Pancreas (tissue), 10 donors: Measurements from ENCODE around the gene CRY1. TPM values are rescaled to one million over a fixed set of nuclear protein-coding genes. Genes with fewer than 3 reads are reported as not detected.

Experiments
- ATAC-seq, 4 donors: fragments of 200-7000 bp; cut with Tn5 transposase; one replicate each; pipeline versions ENCODE4 v1.8.0 to v1.9.1; 2020; ENCODE audit warnings: mild to moderate bottlenecking in 4 of 4, moderate library complexity in 4 of 4
- DNase-seq, 6 donors: peaks; one replicate each; pipeline ENCODE4 v3.0.0-alpha.2; 2020
- FAIRE-seq: peaks from 2 replicates; lab custom pipeline; 2012; peaks lifted over from hg19 to GRCh38; lab: Jason Lieb, UNC
- H3K27ac ChIP-seq, 4 donors: fragments of 200-600 bp; sonication (generic); 1 replicate in 3 of 4; 2 replicates in 1 of 4; pipeline versions ENCODE4 v1.5.0 to v1.8.0; 2020
- H3K27me3 ChIP-seq, 4 donors: fragments of 200-600 bp; one replicate each; pipeline ENCODE4 v1.8.0; 2021
- H3K36me3 ChIP-seq, 3 donors: fragments of 200-600 bp; sonication (generic) in 1 of 3; one replicate each; pipeline versions ENCODE4 v1.5.0 to v1.8.0; 2020 to 2021
- H3K4me1 ChIP-seq, 3 donors: fragments of 200-600 bp; one replicate each; pipeline ENCODE4 v1.8.0; 2021
- H3K4me3 ChIP-seq, 4 donors: fragments of 200-600 bp; sonication (generic) in 2 of 4; one replicate each; pipeline versions ENCODE4 v1.5.0 to v1.8.0; 2020 to 2021
- H3K9me3 ChIP-seq, 4 donors: fragments of 200-600 bp; one replicate each; pipeline ENCODE4 v1.8.0; 2021
- CTCF ChIP-seq, 4 donors: fragments of 200-600 bp; sonication (generic) in 3 of 4; IDR thresholded peaks; one replicate each; pipeline versions ENCODE4 v1.5.0 to v1.8.0; 2021; ENCODE audit warnings: antibody characterized with exemption in 4 of 4
- WGBS, 2 donors: extraction: QIAGEN DNeasy Blood & Tissue Kit; methylation state at CpG; one replicate each; pipeline ENCODE4 v1.1.7; 2013; 5-methylcytosine and 5-hydroxymethylcytosine counted together
- intact Hi-C, 3 donors: fragments of 100-400 bp; cut with DNase I; formaldehyde crosslinking; loops; one replicate each; pipeline versions ENCODE4 v1.11.1 to v1.14.2; 2022
- polyA plus RNA-seq, 2 donors: library from polyadenylated mRNA; stranded (reverse); fragments of 200-250 nt; gene quantifications; one replicate each; pipeline ENCODE4 v1.2.3, GENCODE V29; 2013
- total RNA-seq, 6 donors: library from RNA; stranded (reverse); fragmentation: NEBNext Ultra II Directional in 4 of 6; extraction: Animal tissue kit (Norgen Biotek cat#: 25700) in 4 of 6; gene quantifications; one replicate each; pipeline versions ENCODE4 v1.2.1 to v1.2.4, GENCODE V29; 2021 to 2023
- donor health status: healthy with polysubstance abuse.
- donor health status: DM: no; HTN: no; CAD: no; lungs with moderate emphysema.
- donor health status: DM: no; HTN: no; CAD: no.
- donor health status: control.
- donor health status: control.
- donor health status: Bipolar disorder and iron deficiency.
- donor health status: DM: yes; HTN: yes; CAD: no.
- donor health status: DM: no; HTN: no; CAD: no.
- donor health status: DM: no; HTN: no; CAD: no.
- donor health status: DM: yes; HTN: yes; CAD: no.

The CRY1 gene
- total and polyA plus RNA-seq, 8 donors: 5.3 to 11.5 (median 8.1) TPM

GRCh38 chr12:107122452-107122958, 29.2 kb upstream of the CRY1 start:
- no peaks in the 10 kb centered on the region for H3K36me3 ChIP-seq
- TF ChIP-seq CTCF (IDR thresholded peaks at IDR 0.05): no peak
- FAIRE-seq: no peak
- no peaks in the 10 kb centered on the region for H3K4me1 ChIP-seq
- DNase-seq: no peak
- H3K27ac ChIP-seq: no peak overlapping the region
- peaks cover 0 to 4% (median 0%) of the 10 kb centered on the region in 4 donors for H3K27me3 ChIP-seq
- 21 to 25% methylated on average over 3 of the region's 3 CpGs for WGBS, 2 donors
- H3K4me3 ChIP-seq: no peak overlapping the region
- intact Hi-C loops: no loop called here
- H3K9me3 ChIP-seq: no peaks in the 10 kb centered on the region
- ATAC-seq: no peak

- no peaks in the 10 kb centered on the region for H3K36me3 ChIP-seq
- ATAC-seq (no peak), DNase-seq (no peak), FAIRE-seq (no peak)
- H3K27me3 ChIP-seq: peaks cover 0 to under 1% (median 0%) of the 10 kb centered on the region in 4 donors
- TF ChIP-seq CTCF (IDR thresholded peaks at IDR 0.05): no peak
- intact Hi-C loops: no loop called here
- no peaks in the 10 kb centered on the region for H3K9me3 ChIP-seq
- no peaks in the 10 kb centered on the region for H3K4me1 ChIP-seq
- H3K27ac ChIP-seq: no peak overlapping the region
- no peak overlapping the region for H3K4me3 ChIP-seq
- 87 to 92% methylated on average over 3 of the region's 3 CpGs for WGBS, 2 donors
Observed at GRCh38 chr12:107119091-107119490, 25.7 kb upstream of the CRY1 start.

- Histone ChIP-seq H3K36me3 (no peaks in the 10 kb centered on the region), H3K4me3 (no peak overlapping the region), H3K4me1 (no peaks in the 10 kb centered on the region), H3K27ac (no peak overlapping the region), H3K9me3 (no peaks in the 10 kb centered on the region), H3K27me3 (no peaks in the 10 kb centered on the region)
- DNase-seq (no peak), ATAC-seq (no peak), FAIRE-seq (no peak)
- intact Hi-C loops: no loop called here
- 69 to 80% methylated on average over 4 of the region's 4 CpGs for WGBS, 2 donors
- no peak for TF ChIP-seq CTCF (IDR thresholded peaks at IDR 0.05)
Observed at GRCh38 chr12:107118624-107119023, 25.3 kb upstream of the CRY1 start.

- H3K4me3 ChIP-seq: no peak overlapping the region
- 78 to 91% methylated on average over 2 of the region's 2 CpGs for WGBS, 2 donors
- no peak for DNase-seq
- no peak for ATAC-seq
- no peaks in the 10 kb centered on the region for H3K27me3 ChIP-seq
- intact Hi-C loops: no loop called here
- TF ChIP-seq CTCF (IDR thresholded peaks at IDR 0.05): no peak
- H3K9me3 ChIP-seq: no peaks in the 10 kb centered on the region
- H3K36me3 ChIP-seq: no peaks in the 10 kb centered on the region
- no peak overlapping the region for H3K27ac ChIP-seq
- no peaks in the 10 kb centered on the region for H3K4me1 ChIP-seq
- no peak for FAIRE-seq
Observed at GRCh38 chr12:107115119-107115518, 21.8 kb upstream of the CRY1 start.

GRCh38 chr12:107111314-107111713, 18.0 kb upstream of the CRY1 start:
- Histone ChIP-seq H3K4me3 (no peak overlapping the region), H3K4me1 (no peaks in the 10 kb centered on the region), H3K9me3 (no peaks in the 10 kb centered on the region), H3K27ac (no peak overlapping the region), H3K27me3 (no peaks in the 10 kb centered on the region), H3K36me3 (no peaks in the 10 kb centered on the region)
- intact Hi-C loops: no loop called here
- no peak for DNase-seq
- no peak for FAIRE-seq
- TF ChIP-seq CTCF (IDR thresholded peaks at IDR 0.05): no peak
- ATAC-seq: no peak
